Left forelimb (tissue), 1 donor: ENCODE results near the gene CST3.
"Not testable (repeated sequence)": the region's sequence is repeated elsewhere in the genome, so short reads cannot be mapped to it uniquely, and the experiment has no call there.

ENCODE experiments used
- DNase-seq: peaks from one replicate; pipeline ENCODE4 v3.0.0-alpha.2; 2018; ENCODE audit warnings: low spot score

Gene CST3

GRCh38 chr20:23643659-23644058 is 5.9 kb upstream of the CST3 start:
- DNase-seq = no peak

- no peak for DNase-seq
Measured at GRCh38 chr20:23641936-23642751, 4.4 kb upstream of the CST3 start.

DNA sequence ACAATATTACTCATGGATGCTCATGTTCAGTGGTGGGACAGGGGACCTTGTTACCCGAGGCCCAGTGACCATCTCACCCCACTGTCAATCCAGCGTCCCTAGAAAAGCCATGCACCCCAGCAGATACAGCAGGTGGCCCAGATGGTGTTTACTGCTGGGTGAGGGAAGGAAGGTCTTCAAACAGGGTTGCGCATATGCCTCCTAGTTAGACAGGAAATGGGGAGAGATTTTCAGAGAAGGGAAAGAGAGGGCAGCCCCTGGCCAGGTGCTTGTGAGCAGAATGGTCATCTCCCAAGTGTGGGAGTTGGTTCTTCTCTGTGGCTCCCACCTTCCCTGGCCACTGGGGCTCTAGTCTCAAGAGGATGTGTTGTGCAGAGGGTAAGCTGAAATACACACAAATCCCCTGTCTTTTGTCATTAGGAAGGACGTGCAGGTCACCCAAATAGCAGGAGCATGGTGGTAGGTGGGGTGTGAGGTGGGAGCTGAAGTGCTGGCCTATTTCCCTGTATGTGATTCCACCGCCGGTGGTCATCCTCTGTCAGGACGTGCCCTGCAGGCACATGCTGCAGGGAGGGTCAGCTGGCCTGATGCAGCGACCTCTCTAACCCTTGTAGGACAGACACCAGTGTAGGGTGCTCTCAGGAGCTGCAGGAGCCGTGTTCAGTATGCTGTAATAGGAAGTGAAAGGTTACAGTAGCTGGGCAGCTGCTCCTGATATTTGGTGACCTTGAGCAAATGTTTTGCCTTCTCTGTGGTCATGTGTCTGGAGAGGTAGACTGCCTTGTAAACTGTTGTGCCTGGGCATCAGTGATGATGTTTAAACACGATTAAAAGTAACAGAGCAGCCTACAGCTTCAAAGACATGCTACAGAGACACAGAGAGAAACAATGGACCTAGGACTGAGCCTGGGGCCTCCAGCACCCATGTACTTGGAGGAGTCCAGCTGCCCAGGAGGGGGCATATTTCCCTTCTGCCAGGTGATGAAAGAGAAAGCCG is 3.2 kb upstream of the CST3 start:
- no peak for DNase-seq

GRCh38 chr20:23640018-23640601 is 2.4 kb upstream of the CST3 start:
- DNase-seq = no peak

GRCh38 chr20:23639490-23639958 is 1.8 kb upstream of the CST3 start:
- DNase-seq = no peak

- no peak for DNase-seq
Measured at GRCh38 chr20:23638309-23638708, 554 bp upstream of the CST3 start.

- DNase-seq = no peak
Measured at GRCh38 chr20:23636908-23637281, 860 bp downstream of the CST3 start.

DNA sequence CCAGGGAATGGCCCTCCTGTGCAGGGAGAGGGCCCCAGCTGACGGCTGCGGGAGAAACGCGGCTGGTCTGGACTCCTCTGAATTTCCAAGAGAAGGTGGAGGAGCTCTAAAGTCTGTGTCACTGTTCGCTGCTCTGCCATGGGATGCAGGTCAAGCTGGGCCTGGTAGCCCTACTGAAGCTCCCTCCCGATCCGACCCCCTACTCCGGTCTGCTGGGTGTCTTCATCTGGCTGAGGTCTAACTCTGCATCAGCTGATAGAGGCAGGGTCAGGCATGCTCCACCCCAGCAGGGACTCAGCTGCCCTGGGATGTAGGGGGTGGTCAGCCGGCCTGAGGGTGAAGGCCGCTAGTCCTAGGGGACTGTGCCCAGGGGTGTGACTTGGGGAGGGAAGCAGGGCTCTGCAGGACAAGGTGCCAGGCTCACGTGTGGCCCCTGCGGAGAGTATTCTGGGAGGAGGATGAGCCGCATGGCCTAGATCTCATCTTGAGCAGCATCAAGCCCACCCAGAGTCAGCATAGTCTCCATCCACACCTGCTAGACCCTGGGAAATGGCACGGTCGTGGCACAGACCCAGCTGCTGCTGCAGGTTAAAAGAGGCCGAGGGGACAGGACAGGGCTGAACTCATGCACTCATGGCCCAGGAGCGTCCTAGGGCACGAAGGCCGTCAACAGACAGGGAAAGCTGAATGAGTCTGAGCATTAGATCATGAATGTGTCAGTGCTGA is 1.4 kb downstream of the CST3 start:
- no peak for DNase-seq

DNA sequence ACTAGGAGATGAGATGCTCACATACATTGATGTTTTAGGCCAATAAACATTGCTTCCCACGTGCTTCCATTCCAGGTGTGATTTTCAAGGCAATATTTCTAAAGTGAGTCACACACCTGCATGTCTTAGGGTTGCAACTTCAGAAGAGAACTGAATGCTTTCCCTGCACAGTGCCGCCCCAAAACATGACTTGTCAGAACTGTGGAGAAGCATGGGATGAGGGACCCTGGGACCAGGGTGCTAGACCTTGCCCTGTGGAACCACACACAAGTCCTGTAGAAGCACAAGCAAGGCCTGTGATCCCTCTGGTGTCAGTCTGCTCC is 2.0 kb downstream of the CST3 start:
- not testable (repeated sequence) for DNase-seq

DNA sequence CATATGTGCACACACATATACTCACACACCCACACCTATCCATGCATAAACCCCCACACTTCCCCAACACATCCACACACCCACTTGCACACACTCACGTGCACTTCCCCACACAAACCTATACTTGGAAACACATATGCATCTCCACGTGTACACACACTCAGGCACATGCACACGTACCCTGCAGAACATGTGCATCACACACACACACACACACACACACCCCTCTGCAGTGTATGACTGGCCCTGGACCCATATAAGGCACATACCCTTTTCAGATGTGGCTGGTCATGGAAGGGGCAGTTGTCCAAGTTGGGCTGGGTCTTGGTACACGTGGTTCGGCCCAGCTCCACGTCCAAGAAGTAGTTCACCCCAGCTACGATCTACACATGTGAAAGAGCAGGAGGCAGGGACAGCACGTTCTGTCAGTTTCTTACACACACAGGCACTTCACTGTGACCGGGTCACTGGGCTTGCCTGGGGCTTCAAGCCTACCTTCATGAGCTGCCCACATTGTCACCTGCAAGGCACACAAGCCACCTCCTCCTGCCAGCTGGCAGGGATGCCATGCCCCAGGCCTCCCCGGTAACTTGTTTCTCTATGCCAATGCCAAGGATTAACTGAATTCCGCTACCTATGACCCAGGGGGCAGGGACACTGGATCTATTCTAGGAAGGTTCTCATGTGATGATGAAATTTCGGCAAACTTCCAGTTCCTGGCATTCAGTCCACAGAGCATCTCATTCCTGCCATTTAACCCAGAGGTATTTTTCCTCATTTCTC is 2.6 kb downstream of the CST3 start:
- no peak for DNase-seq

DNA sequence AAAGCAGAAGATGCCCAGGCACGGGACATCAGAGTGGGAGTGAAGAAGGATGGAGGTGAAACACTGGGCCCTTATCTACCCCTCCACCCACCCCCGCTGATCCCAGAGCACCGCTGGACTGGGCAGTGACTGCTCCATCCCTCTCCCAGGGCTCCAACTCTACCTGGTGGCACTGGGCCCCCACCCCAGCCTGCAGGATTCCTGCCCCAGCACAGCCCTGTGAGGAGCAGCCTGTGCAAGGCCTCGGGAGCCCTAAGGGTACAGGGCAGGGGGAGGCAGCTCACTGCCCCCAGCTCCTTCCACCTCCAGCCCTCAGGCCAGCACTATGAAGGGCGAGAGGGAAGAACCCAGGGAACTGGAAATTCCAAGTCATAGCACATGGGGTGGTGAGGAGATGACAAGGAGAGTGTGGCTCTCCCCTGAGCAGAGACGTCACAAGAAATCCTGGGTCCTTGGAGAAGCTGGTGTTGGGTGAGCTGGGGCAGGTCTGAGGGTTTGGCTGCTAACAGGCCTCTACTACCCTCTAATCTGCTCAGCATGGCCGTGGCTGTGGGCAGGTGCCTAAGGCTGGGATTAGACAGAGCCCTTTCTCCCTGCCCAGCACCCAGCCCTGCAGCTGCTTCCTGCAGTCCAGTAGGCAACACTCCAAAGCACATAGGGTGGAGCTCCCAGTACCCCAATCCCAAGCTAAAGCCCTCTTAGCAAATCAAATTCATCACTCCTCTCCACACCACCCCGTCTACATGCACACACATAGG is 3.5 kb downstream of the CST3 start:
- DNase-seq = no peak

- DNase-seq = no peak
Measured at GRCh38 chr20:23632711-23633573, 4.8 kb downstream of the CST3 start.

GRCh38 chr20:23631981-23632710 is 5.6 kb downstream of the CST3 start:
- DNase-seq = no peak

GRCh38 chr20:23631226-23631822 is 6.4 kb downstream of the CST3 start:
- no peak for DNase-seq

- DNase-seq = no peak
Measured at GRCh38 chr20:23630392-23630849, 7.3 kb downstream of the CST3 start.

GRCh38 chr20:23629542-23630391 is 8.0 kb downstream of the CST3 start:
- no peak for DNase-seq

DNA sequence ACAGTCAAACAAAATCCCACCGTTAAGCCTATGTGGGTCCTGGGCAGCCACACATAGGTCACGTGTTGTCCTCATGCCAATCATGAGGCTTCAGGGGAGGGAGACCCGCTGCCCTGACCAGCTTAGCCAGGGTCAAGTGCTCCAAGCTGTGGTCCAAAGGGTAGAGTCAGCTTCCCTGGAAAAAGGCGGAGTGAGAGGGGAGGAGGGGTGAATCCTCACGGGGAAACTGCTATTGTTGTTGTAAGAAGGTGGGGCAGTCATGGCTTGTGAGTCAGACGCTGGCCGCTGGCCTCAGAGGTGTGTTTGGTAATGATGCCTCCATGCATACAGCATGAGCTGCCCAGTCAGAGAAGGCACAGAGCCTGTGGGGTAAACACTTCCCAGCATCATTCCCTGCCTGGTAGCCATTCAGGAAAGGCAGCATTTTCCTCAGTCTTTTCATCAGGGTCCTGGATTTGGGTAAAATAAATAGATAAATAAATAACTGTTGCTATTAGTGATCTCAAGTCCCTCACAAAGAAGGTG is 8.7 kb downstream of the CST3 start:
- DNase-seq = no peak
